GM18861 (cell line): ENCODE results near the gene EFCAB7.

Source experiments
- ATAC-seq: cut with Tn5 transposase; IDR thresholded peaks from one replicate; pipeline ENCODE4 v1.9.1; 2021; ENCODE audit not compliant: unreplicated experiment

The EFCAB7 gene

DNA sequence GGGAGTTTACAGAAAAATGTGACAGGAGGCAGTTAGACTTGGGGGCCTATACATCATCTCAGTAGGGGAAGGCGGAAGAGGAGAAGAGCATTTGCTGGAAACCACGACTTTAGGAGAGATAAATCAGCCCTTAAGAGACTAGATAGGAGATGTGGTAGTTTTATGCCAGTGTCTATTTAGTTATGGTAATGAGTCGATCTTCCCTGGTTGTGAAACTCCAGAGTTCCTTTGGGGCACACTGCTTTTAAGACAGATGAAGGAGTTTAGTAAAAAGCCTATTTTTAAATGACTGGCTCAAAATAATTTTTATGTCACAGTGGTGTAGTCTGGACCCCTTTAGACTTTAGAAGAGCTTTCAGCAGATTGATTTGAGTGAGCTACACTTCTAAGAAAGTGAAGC is 77.7 kb downstream of the EFCAB7 start:
- ATAC-seq = no peak

DNA sequence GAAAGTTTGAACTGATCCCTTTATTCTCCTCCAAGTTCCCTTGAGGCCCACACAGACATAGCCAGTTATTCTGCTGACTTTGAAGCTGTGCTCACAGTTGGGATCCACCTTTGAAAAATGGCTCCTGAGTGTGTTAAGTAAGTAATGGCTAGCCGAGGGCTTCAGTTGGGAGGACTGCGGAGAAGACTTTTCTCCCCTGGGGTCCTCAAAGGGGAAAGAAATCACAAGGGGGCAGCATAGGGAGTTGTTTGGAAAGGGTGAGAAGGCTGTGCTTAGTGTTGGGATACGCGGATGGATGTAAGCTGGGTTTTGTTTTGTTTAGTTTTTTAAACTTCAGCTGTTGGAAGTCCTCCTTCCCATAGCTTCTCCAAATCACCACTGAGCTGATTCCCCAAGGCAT is 78.1 kb downstream of the EFCAB7 start:
- ATAC-seq = no peak

DNA sequence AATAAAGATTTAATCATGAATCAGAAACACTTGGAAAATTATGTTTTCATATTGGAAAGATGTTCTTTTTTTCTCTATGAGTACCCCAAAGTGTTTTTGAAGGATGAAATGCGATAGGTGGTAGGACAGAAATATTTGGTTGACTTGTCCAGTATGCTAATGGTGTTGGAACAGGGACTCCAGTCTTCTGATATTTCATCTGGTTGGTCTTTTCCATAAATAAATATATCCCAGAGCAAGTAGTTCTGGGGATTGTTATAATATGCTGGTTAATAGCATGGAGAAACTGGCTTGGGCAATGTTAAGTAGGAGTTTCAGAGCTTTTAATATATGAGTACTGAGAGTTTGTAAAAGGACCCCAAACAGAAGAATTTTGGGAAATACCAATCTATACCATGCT is 78.6 kb downstream of the EFCAB7 start:
- no peak for ATAC-seq

DNA sequence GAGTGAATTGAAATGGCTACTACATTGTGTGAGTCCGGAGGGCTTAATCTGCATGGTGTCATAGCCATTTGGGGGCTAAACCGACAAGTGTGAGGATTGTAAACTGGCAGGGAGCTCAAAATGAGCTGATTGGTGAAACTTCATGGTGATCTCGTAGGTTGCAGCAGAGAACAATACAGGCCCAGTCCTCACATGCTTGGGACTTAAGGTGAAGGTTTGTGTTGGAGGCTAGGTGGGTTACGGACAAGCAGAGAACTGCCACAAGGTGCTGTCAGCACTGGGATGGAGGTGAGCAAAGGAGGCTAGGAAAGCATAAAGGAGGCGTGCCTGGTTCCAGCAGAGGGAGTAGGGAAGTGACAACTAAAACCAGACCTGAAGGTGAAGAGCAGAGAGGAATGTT is 79.3 kb downstream of the EFCAB7 start:
- no peak for ATAC-seq

DNA sequence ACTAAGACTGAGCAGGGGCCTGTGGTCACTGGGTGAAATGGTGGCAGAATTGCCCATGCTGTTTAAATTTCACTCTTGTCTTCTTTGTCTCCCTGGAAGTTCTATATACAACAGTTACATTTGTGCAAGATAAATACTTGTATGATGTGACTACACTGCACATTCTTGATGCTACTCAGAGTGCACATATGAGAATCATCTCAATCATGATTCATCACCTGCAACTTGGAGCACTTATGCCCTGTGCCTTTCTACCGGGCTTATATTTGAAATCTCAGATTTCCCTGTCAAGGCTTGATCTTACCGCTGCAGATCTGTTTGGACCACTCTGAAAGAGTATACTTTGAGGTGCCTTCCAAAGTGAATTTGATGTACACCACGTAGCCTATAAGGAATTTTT is 80.5 kb downstream of the EFCAB7 start:
- ATAC-seq = no peak

DNA sequence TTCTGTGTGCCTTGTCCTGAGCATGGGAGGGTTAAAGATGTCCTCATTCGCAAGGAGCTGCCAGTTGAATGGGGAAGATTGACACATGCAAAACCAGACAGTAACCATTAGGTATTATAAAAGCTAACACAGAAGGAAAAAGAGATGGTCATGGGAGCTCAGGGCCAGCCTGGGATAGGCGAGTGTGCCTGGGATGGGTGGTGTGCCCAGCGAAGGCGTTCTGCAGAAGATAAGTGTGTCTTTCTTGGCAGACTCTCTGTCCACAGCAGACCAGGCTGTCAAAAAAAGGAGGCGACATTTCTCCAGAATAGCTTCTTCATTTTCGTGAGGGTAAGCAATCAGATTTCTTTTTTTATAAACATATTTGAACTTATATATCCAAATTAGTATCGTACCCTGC is 84.0 kb downstream of the EFCAB7 start:
- no peak for ATAC-seq

DNA sequence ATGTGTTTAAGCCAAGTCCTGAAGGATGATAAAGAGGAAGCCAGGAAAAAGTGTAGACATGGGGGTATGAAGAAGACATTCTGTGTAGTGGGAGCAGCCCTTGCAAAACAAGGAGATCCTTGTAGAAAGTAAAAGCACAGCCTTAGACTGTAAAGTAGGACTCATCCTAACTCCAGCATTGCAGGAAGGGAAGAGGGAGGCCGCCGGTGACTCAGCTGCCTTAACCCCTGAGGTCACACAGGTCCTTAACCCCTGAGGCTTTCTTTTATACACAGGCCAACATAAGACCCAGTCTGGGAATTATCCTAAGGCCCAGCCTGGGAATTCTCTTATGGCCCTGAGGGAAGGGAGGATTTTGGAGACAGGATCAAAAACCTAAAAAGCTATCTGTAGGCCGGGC is 87.9 kb downstream of the EFCAB7 start:
- ATAC-seq = no peak

DNA sequence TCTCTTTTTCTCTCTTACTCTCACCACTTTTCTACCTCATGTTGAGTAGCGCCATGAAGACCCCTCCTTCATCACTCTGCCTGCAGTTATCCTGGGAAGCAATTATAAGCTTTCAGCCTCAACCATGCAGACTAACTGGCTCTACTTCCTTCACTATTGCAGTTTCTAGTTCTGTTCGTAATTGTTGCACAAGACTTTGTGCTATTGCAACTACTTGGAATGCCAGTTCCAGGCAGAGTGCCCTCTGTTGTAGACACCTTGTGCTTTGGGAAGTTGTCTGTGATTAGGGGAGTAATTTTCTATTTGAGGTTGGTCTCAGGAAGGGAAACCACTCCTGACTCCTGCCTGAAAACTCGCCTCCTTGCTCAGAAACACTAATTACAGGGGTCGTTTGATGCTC is 89.2 kb downstream of the EFCAB7 start:
- no peak for ATAC-seq

DNA sequence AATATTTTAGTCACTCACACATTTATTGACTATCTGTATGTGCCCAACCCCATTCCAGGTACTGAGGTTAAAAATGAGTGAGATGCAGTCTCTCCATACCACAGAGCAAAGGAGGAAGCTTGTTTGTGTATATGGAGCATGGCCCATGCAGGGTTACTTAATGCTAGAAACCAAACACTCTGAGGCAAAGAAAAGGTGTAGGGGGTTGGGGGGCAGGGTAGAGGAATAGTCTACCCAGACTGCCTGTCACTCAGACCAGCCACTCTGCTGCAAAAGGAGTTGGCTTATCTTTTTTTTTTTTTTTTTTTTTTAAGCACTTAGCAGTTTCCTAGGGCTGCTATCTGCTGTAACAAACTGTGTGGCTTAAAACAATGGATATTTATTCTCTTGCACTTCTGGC is 89.6 kb downstream of the EFCAB7 start:
- no peak for ATAC-seq

DNA sequence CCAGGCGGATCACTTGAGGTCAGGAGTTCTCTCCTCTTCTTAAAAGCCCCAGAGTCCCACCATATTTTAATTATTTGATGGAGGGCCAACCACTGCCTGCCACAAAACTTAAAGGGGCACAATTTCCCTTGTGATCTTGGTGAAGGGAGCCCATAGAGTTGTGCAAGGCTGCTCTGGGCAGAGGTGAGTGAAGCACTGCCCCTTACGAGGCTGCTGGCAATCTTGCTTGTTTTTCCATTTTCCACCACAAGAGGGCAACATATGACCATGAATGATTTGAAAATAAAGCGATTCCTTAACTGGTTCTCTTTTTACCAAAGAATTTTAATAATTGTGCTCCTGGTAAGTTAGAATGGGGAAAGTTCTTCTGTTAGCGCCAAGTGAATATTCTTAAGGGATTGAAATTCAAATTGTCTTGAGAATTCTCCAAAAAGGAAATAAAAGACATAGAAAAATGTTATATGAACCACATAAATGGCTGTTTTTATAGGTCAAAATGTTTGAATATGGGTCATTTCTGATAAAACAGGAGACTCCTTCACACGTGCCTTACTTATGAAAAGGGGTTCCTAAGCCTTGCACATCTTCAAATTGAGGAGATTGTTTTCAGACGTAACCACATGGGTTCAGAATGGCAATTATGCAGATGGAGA is 92.6 kb downstream of the EFCAB7 start:
- peak; percentile 66 for ATAC-seq

DNA sequence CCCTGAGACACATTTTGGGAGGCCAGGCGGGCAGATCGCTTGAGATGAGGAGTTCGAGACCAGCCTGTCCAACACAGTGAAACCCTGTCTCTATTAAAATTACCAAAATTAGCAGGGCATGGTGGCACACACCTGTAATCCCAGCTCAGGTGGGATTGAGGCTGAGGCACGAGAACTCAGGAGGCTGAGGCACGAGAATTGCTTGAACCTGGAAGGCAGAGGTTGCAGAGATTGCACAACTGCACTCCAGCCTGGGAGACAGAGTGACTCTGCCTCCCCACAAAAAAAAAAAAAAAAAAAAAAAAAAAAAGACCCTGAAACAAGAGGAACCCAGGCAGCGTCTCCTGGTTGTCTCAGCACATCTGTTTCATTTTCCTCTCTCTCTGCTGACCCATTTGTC is 94.1 kb downstream of the EFCAB7 start:
- ATAC-seq = no peak

DNA sequence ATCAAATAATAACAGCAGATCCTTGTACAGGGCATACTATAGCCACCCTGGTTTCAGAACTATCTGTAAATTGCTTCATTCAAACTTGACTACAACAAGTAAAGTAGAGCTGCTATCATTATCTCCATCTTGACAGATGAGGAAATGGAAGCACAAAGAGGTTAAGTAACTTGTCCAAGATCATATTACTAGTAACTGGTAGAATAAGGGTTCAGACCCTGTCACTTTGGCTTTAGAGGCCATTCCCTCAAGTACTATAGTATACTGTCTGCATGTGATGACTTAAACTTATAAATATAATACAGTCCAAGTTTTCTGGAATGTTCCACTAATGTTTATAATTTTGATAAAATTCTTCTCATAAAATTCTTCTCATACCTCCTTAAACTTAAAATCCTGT is 94.7 kb downstream of the EFCAB7 start:
- no peak for ATAC-seq

DNA sequence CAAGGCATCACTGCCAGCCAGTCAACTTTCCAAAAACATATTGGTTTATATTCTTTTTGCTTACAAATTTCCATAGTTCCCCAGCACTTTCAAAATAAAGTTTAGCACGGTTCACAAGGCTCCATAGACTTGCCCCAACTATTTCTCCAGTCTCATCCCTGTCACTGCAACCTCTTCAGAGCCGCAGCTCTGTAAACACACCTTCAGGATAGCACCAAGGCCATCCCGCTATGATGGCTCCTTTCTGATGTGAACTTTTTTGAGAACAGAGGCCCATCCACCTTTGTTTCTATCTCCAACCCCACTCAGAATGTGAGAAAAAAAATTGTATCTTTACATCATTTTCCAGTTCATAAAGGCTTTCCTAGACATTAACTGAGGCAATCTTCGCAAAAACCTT is 96.2 kb downstream of the EFCAB7 start:
- no peak for ATAC-seq

DNA sequence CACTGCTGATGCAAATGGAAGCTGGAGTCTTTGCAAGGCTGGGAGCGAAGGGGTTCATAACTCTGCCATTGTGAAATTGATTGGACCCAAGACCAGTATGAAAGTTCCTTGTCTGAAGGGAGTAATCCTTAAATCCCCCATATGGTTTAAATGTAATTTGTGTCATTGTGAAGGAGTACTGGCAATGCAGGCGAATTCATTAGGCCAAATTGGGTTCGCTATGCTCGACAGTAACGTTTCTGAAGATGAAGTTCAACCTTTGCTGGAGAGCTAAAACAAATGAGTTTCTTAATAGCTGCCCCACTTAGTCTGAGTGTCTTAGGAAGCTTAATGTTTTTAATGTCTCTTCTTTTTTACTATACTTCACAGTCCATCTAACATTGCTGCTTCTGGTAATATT is 97.3 kb downstream of the EFCAB7 start:
- no peak for ATAC-seq

DNA sequence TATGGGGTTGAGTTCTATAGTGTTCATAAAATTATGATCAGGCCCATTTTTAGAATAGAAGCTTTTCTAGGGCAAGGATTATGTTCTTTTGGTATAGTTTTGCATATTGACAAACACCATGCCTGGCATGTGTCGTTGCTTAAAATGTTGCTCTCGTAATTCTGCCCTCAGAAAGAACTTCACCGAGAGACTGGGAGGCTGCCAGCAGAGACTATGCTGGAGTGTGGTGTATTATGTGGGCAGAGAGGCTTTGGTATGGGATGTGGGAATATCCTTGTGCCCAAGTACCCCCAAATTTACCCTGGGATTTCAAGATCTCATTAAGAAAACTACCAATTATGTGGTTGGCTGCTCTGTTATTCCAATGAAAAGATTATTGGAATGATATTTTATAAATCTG is 97.8 kb downstream of the EFCAB7 start:
- ATAC-seq = no peak

DNA sequence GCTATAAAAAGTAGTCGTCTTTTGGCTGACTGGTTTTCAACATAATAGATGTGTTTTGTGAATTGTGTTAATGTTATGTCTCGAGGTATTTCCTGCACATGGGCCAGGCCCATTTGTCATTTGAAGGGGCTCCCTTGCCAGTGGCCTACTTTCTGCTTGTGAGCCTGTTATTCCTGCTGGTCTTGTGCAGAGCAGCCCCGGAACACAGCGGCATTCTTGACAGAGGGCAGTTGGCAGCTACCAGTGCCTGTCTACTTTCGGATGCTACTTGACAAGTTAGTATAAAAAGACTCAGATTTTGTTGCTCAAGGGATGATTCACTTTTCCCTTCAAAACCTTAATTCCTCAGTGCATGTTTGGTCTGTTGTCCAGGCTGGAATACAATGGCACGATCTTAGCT is 98.4 kb downstream of the EFCAB7 start:
- ATAC-seq = no peak
